Heart left ventricle (tissue), 16 donors: ENCODE results near the gene DNAJC11. TPM values are rescaled to one million over a fixed set of nuclear protein-coding genes. Genes with fewer than 3 reads are reported as not detected.

Experiments
- ATAC-seq, 4 donors: fragments of 200-7000 bp; cut with Tn5 transposase; one replicate each; pipeline ENCODE4 v1.9.1; 2020 to 2022; ENCODE audit warnings: moderate library complexity in 4 of 4, mild to moderate bottlenecking in 3 of 4, moderate number of reproducible peaks in 1 of 4
- DNase-seq, 5 donors: peaks; one replicate each; pipeline ENCODE4 v3.0.0-alpha.2; 2020
- H3K27ac ChIP-seq, 12 donors: fragments of 200-600 bp; sonication (generic) in 4 of 12; one replicate each; pipeline versions ENCODE4 v1.5.0 to v1.8.0; 2016 to 2022; ENCODE audit warnings: mild to moderate bottlenecking in 2 of 12
- H3K27me3 ChIP-seq, 9 donors: fragments of 200-600 bp; sonication (generic) in 2 of 9; one replicate each; pipeline versions ENCODE4 v1.5.1 to v1.8.0; 2016 to 2022; ENCODE audit warnings: mild to moderate bottlenecking in 3 of 9
- H3K36me3 ChIP-seq, 9 donors: fragments of 200-600 bp; sonication (generic) in 2 of 9; one replicate each; pipeline versions ENCODE4 v1.5.0 to v1.8.0; 2018 to 2022; ENCODE audit warnings: mild to moderate bottlenecking in 2 of 9
- H3K4me1 ChIP-seq, 12 donors: fragments of 200-600 bp; sonication (generic) in 4 of 12; one replicate each; pipeline versions ENCODE4 v1.5.0 to v1.8.0; 2016 to 2022; ENCODE audit warnings: mild to moderate bottlenecking in 3 of 12
- H3K4me3 ChIP-seq, 12 donors: fragments of 200-600 bp; sonication (generic) in 4 of 12; one replicate each; pipeline versions ENCODE4 v1.5.0 to v1.8.0; 2017 to 2022; ENCODE audit warnings: mild to moderate bottlenecking in 9 of 12, moderate library complexity in 4 of 12
- H3K9me3 ChIP-seq, 12 donors: fragments of 200-600 bp; sonication (generic) in 4 of 12; one replicate each; pipeline versions ENCODE4 v1.5.0 to v1.8.0; 2016 to 2022; ENCODE audit warnings: mild to moderate bottlenecking in 1 of 12
- CTCF ChIP-seq, 12 donors: fragments of 200-600 bp; sonication (generic) in 4 of 12; IDR thresholded peaks; one replicate each; pipeline versions ENCODE4 v1.5.0 to v1.8.0; 2018 to 2022; ENCODE audit warnings: antibody characterized with exemption in 12 of 12, mild to moderate bottlenecking in 5 of 12
- POLR2A ChIP-seq, 2 donors: fragments of 450-650 bp; IDR thresholded peaks; one replicate each; pipeline ENCODE4 v1.6.1; 2017; ENCODE audit warnings: antibody characterized with exemption in 2 of 2, mild to moderate bottlenecking in 2 of 2, moderate library complexity in 2 of 2
- WGBS, 4 donors: extraction: QIAGEN DNeasy Blood & Tissue Kit in 2 of 4; methylation state at CpG; one replicate each; pipeline versions ENCODE4 v1.1.5 to v1.1.7; 2013 to 2018; 5-methylcytosine and 5-hydroxymethylcytosine counted together
- intact Hi-C, 10 donors: fragments of 100-400 bp; cut with DNase I; formaldehyde crosslinking; loops; one replicate each; pipeline versions ENCODE4 v1.11.1 to v1.14.2; 2022
- polyA plus RNA-seq, 2 donors: library from polyadenylated mRNA; stranded (reverse); fragments of 200-250 nt; gene quantifications; one replicate each; pipeline ENCODE4 v1.2.3, GENCODE V29; 2013
- total RNA-seq, 9 donors: library from RNA; depleted of rRNA in 2 of 9; stranded (reverse); fragments of >200 nt in 2 of 9; fragmentation: NEBNext Ultra II Directional in 3 of 9; extraction: Animal tissue kit (Norgen Biotek cat#: 25700) in 3 of 9; gene quantifications; one replicate each; pipeline versions ENCODE4 v1.1.0 to v1.2.4, GENCODE V29; 2016 to 2023
- donor health status: ischemic (EF 13 %, LVEDD 7.1; RV severe dilation, severe dysfunction).
- donor health status: healthy with polysubstance abuse.
- donor health status: DM: no; HTN: yes; CAD: no.
- donor health status: DM: no; HTN: no; CAD: no.
- donor health status: ischemic (EF 25% LVEDD 6.9; RV normal size, moderate dysfunction).
- donor health status: ischemic (EF 25% LVEDD 5.7; RV mildly dilated, moderate dysfunction).
- donor health status: healthy.
- donor health status: DM: yes; HTN: yes; CAD: no.
- donor health status: ischemic (EF 35%, LVEDD 5.7; RV mildly dilated, moderate dysfunction).
- donor health status: nonischemic (EF 11% LVEDD 7.7; RV severe dilation, severe dysfunction).
- donor health status: DM: yes; HTN: yes; CAD: no.
- donor health status: PGD.
- donor health status: ischemic (EF 29% LVEDD 5.4; RV normal size, mild dysfunction).
- donor health status: nonischemic (EF 23%, LVEDD 6.1; RV moderate dilation, normal function).

Gene DNAJC11
- total and polyA plus RNA-seq, 11 donors, result 42.4 to 67.4 (median 51.7) TPM

GRCh38 chr1:6612641-6613360 lies 88.8 kb downstream of the DNAJC11 start:
- Histone ChIP-seq H3K9me3 (no peaks in the 10 kb centered on the region), H3K4me3 (peak overlapping the region; percentile 68 to 100 (median 96)), H3K27ac (peak overlapping the region; percentile 90 to 99 (median 98)), H3K4me1 (peaks cover 0 to 41% (median 20%) of the 10 kb centered on the region in 12 donors), H3K27me3 (no peaks in the 10 kb centered on the region), H3K36me3 (peaks cover 0 to 12% (median 0%) of the 10 kb centered on the region in 9 donors)
- WGBS, 4 donors, result 0% methylated on average over 29 to 67 of the region's 67 CpGs
- intact Hi-C loops, result loop anchor here in 2 of 10 donors (1.0 to 5.0 kb wide), 3 partner anchors 8 to 174 kb away; partner anchors contain the start of genes CAMTA1 (in 1 of the 2) and KLHL21 (in 1 of the 2)
- peak; percentile 43 to 70 (median 63) for DNase-seq
- TF ChIP-seq CTCF (IDR thresholded peaks at IDR 0.05) (peak in 2 of 12 donors; percentile 12 to 25), POLR2A (IDR thresholded peaks at IDR 0.05) (peak in 1 of 2 donors; percentile 55)
- ATAC-seq, result peak; percentile 20 to 69 (median 56)

- Histone ChIP-seq H3K27ac (peak overlapping the region; percentile 92 to 100 (median 99)), H3K4me3 (peak overlapping the region in 11 of 12 donors; percentile 72 to 96 (median 90)), H3K27me3 (no peaks in the 10 kb centered on the region), H3K36me3 (peaks cover 0 to 4% (median 2%) of the 10 kb centered on the region in 9 donors), H3K9me3 (no peaks in the 10 kb centered on the region), H3K4me1 (peaks cover 16 to 50% (median 41%) of the 10 kb centered on the region in 12 donors)
- DNase-seq (peak; percentile 81 to 88 (median 82)), ATAC-seq (peak; percentile 9 to 64 (median 38))
- intact Hi-C loops, result loop anchor here in 2 of 10 donors (1.0 to 5.0 kb wide), 3 partner anchors 8 to 98 kb away; partner anchors contain the start of genes DNAJC11 (in 1 of the 2) and THAP3 (in 1 of the 2)
- TF ChIP-seq POLR2A (IDR thresholded peaks at IDR 0.05) (peak in 1 of 2 donors; percentile 31), CTCF (IDR thresholded peaks at IDR 0.05) (peak in 1 of 12 donors; percentile 8)
- 5 to 18% (median 11%) methylated on average over 19 of the region's 19 CpGs for WGBS, 4 donors
Measured at GRCh38 chr1:6603915-6604558, 97.6 kb downstream of the DNAJC11 start.

GRCh38 chr1:6603238-6603914 lies 98.2 kb downstream of the DNAJC11 start:
- DNase-seq, result peak in 4 of 5 donors; percentile 65 to 79 (median 71)
- H3K4me1 ChIP-seq, result peaks cover 18 to 55% (median 45%) of the 10 kb centered on the region in 12 donors

More at GRCh38 chr1:6603238-6603914, 98.2 kb downstream of the DNAJC11 start:
- Histone ChIP-seq H3K9me3 (no peaks in the 10 kb centered on the region), H3K27ac (peak overlapping the region; percentile 92 to 100 (median 99)), H3K36me3 (peaks cover 0 to 11% (median 7%) of the 10 kb centered on the region in 9 donors), H3K4me3 (peak overlapping the region; percentile 72 to 96 (median 86)), H3K27me3 (no peaks in the 10 kb centered on the region)
- no peak for TF ChIP-seq POLR2A (IDR thresholded peaks at IDR 0.05)
- TF ChIP-seq CTCF (IDR thresholded peaks at IDR 0.05), result no peak
- intact Hi-C loops, result loop anchor here in 1 of 10 donors (2.0 to 5.0 kb wide), 2 partner anchors 21 to 99 kb away; partner anchors contain the start of genes DNAJC11 and THAP3
- ATAC-seq, result peak; percentile 4 to 48 (median 28)
- WGBS, 4 donors, result 0 to 2% (median 1%) methylated on average over 36 of the region's 36 CpGs
